ENCODE data around the gene RALGDS. TPM values are rescaled to one million over a fixed set of nuclear protein-coding genes. Genes with fewer than 3 reads are reported as not detected.

The RALGDS gene
- total RNA-seq, 1 donor from 2014 or later = 33.1 TPM

DNA sequence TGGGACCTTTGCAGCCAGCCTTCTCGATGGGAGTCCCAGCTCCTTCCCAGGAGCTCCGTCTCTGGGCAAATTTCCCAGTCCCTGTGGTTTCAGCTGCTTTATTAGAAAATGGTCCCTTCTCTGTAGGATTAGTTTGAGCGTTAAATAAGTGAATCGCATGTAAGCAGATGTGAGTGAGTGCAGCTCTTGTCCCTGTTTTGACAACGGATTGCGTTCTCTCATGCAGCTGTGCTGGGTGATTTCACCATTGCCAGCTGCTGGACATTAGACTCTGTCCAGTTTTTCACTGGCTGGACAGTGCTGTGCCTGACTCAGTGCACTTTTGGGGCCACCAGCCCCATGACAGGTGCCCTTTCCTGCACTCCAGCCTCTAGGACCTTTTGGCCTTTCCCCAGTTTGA, 70.9 kb downstream of the RALGDS start:
- DNase-seq (no peak), ATAC-seq (no peak)
- intact Hi-C loops (cut with micrococcal nuclease) = no loop called here

DNA sequence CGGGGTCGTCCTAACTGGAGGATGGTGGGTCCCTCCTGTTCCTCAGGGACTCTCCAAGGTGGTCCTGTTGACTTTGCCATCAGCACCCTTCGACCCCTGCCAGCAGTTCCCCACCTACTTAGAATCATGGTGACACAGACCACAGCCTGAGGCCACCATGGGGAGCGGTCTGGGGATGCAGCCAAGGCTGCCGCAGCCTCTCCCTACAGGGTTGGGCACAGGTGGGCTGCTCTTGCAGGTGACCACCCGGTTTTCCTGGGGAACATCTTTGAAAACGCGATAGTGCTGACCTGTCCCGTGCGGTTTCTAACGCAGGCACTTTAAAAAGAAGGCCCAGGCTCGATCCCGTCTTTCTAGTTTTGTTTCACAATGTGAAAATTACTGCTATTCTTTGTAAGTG, 72.0 kb downstream of the RALGDS start:
- intact Hi-C loops (cut with micrococcal nuclease) = no loop called here
- DNase-seq (no peak), ATAC-seq (no peak)

DNA sequence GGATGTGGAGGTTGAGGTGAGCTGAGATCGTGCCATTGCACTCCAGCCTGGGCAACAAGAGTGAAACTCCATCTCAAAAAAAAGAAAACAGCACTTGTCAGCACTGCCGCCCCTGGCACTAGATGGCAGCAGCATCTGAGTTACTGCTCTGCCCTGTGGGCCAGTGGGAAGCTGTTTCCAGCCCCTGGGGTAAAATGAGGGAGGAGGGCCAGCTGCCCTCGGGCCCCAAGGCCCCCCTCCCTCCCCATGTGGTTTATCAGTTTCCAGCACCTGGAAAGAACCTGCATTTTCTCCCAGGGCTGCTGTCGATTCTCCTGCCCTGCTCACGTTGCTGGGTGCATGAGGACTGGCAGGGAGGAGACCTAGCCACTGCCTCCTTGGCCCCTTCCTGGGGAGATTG, 72.4 kb downstream of the RALGDS start:
- ATAC-seq (peak; percentile 53), DNase-seq (peak; percentile 43)
- intact Hi-C loops (cut with micrococcal nuclease) = no loop called here

Small RNAs within 50 kb of the gene (microRNA-seq; reads per million reads assigned to microRNA genes)
- gene MIR6877 (ENCODE audit: borderline number of aligned reads) = not detected

Other genes starting within 250 kb of the RALGDS start
- 0.42 TPM for gene AK8, start 243.0 kb downstream of the RALGDS start, total RNA-seq
- 4.4 TPM for gene SPACA9, start 242.3 kb downstream of the RALGDS start, total RNA-seq
- gene TSC1, start 176.6 kb downstream of the RALGDS start, total RNA-seq = 54.4 TPM
- 0.25 TPM for gene GFI1B, start 142.5 kb downstream of the RALGDS start, total RNA-seq
- gene GTF3C5, start 90.2 kb downstream of the RALGDS start, total RNA-seq = 60.8 TPM
- gene CEL, start 59.3 kb downstream of the RALGDS start, total RNA-seq = 7.2 TPM
- gene GBGT1, start 42.7 kb upstream of the RALGDS start, total RNA-seq = 6.2 TPM
- gene OBP2B, start 88.0 kb upstream of the RALGDS start, total RNA-seq = not detected
- gene ABO, start 154.0 kb upstream of the RALGDS start, total RNA-seq = 1.7 TPM
- gene SURF6, start 214.9 kb upstream of the RALGDS start, total RNA-seq = 11.9 TPM
- 21.5 TPM for gene MED22, start 226.9 kb upstream of the RALGDS start, total RNA-seq
- 898 TPM for gene RPL7A, start 227.0 kb upstream of the RALGDS start, total RNA-seq
- 64.3 TPM for gene SURF1, start 235.2 kb upstream of the RALGDS start, total RNA-seq
- 14.5 TPM for gene SURF2, start 235.3 kb upstream of the RALGDS start, total RNA-seq

Data from left ventricle myocardium superior (tissue), 1 donor.